K562 (cell line): ENCODE results near the gene FYB1. TPM values are rescaled to one million over a fixed set of nuclear protein-coding genes. Genes with fewer than 3 reads are reported as not detected.

Source experiments
- DNMT1 ChIP-seq: fragments of 450-650 bp; IDR thresholded peaks from 2 replicates; pipeline ENCODE4 v1.6.1; 2016; ENCODE audit warnings: antibody characterized with exemption, mild to moderate bottlenecking
- E2F5 ChIP-seq: sonication (generic); formaldehyde crosslinking; IDR thresholded peaks from 2 replicates; pipeline ENCODE4 v1.8.0; 2022; ENCODE audit warnings: mild to moderate bottlenecking, missing genetic modification reagents
- MGA ChIP-seq: fragments of 450-650 bp; IDR thresholded peaks from 2 replicates; pipeline ENCODE4 v1.6.1; 2016; ENCODE audit warnings: mild to moderate bottlenecking, moderate library complexity
- NFRKB ChIP-seq: fragments of 450-650 bp; IDR thresholded peaks from 2 replicates; pipeline ENCODE4 v1.6.1; 2016; ENCODE audit warnings: low read depth
- SAP30 ChIP-seq: fragments of 200-600 bp; sonication (generic); IDR thresholded peaks from 2 replicates; pipeline ENCODE4 v1.6.1; 2012; ENCODE audit warnings: borderline replicate concordance, low read depth, mild to moderate bottlenecking, moderate library complexity, low read length, control low read depth, inconsistent platforms; ENCODE audit not compliant: insufficient read depth, poor library complexity, severe bottlenecking
- SPI1 ChIP-seq: IDR thresholded peaks from 2 replicates; pipeline ENCODE4 v1.6.1; 2011; ENCODE audit warnings: low read depth, low read length, control low read depth, borderline replicate concordance
- TBP ChIP-seq: optimal IDR thresholded peaks from 2 replicates; pipeline ENCODE3; 2011; ENCODE audit warnings: low read depth, low read length, improper control_type of control experiment
- THRB ChIP-seq: fragments of 450-650 bp; formaldehyde crosslinking; conservative IDR thresholded peaks from 2 replicates; pipeline ENCODE4 v1.4.0; 2022; ENCODE audit warnings: mild to moderate bottlenecking, missing genetic modification characterization
- ZKSCAN8 ChIP-seq: fragments of 200-800 bp; sonication (Bioruptor generic); IDR thresholded peaks from 2 replicates; pipeline ENCODE4 v1.6.1; 2016; ENCODE audit warnings: missing genetic modification characterization, missing compliant biosample characterization
- ZNF586 ChIP-seq: fragments of 450-650 bp; formaldehyde crosslinking; conservative IDR thresholded peaks from 2 replicates; pipeline ENCODE4 v1.4.0; 2020; ENCODE audit warnings: mild to moderate bottlenecking, moderate library complexity
- ZNF79 ChIP-seq: fragments of 250-450 bp; sonication (Bioruptor Pico); IDR thresholded peaks from 2 replicates; pipeline ENCODE4 v1.4.0; 2020; ENCODE audit warnings: low read depth, mild to moderate bottlenecking, moderate library complexity
- ZNF830 ChIP-seq: fragments of 250-450 bp; sonication (Bioruptor Pico); IDR thresholded peaks from 2 replicates; pipeline ENCODE4 v1.5.0; 2021; ENCODE audit warnings: mild to moderate bottlenecking
- polyA plus RNA-seq, 8 experiments: library from polyadenylated mRNA; depleted of rRNA in 4 of 8; stranded (reverse) in 5 of 8; unstranded in 3 of 8; fragments of >200 nt; fragmentation: Nextera tagmentation in 2 of 8; fragmentation: Illumina TruSeq in 1 of 8; extraction: Ambion mirVana in 2 of 8; extraction: Trizol in 1 of 8; gene quantifications; 2 replicates each; pipeline versions ENCODE4 v1.2.1 to v1.2.3, GENCODE V29; 2011 to 2014; ENCODE audit warnings: inconsistent platforms in 1 of 8, missing spikeins in 1 of 8
- total RNA-seq, 7 experiments: library from RNA; depleted of rRNA in 6 of 7; stranded (reverse); fragments of >200 nt in 6 of 7; fragmentation: Illumina TruSeq in 2 of 7; extraction: Trizol in 2 of 7; gene quantifications; 2 replicates each; pipeline versions ENCODE4 v1.2.1 to v1.2.3, GENCODE V29; 2011 to 2021; ENCODE audit warnings: low replicate concordance in 1 of 7

The FYB1 gene
- total and polyA plus RNA-seq, 9 of the 15 experiments (the other 6 are each of a cell fraction or from before 2014, with no cell fraction given) = 4.7 to 31.5 (median 9.7) TPM

GRCh38 chr5:39194466-39195136 is 24.8 kb downstream of the FYB1 start (continued):
- peak; percentile 72 for TF ChIP-seq MGA
- TF ChIP-seq NFRKB = peak; percentile 46; the same call in 1 of the 2 replicates
- TF ChIP-seq SPI1 = peak; percentile 1; the same call in 1 of the 2 replicates
- TF ChIP-seq ZNF830 (CRISPR knock-in tag) = no peak
- no peak for TF ChIP-seq E2F5
- peak; percentile 81; the same call in 1 of the 2 replicates for TF ChIP-seq THRB
- no peak for TF ChIP-seq SAP30
- no peak for TF ChIP-seq ZNF586 (CRISPR knock-in tag)
- TF ChIP-seq ZNF79 (CRISPR knock-in tag) = no peak
- no peak for TF ChIP-seq TBP
- TF ChIP-seq DNMT1 = peak; percentile 83; the same call in 1 of the 2 replicates
- TF ChIP-seq ZKSCAN8 = peak; percentile 18; the same call in 1 of the 2 replicates
